CD14-positive monocyte (primary cell): ENCODE results near the gene CTNNA3. TPM values are rescaled to one million over a fixed set of nuclear protein-coding genes. Genes with fewer than 3 reads are reported as not detected.

Source experiments
- DNase-seq, 3 donors: peaks; one replicate each; pipeline ENCODE4 v3.0.0-alpha.2; 2011 to 2022
- H2AFZ ChIP-seq: 2 replicates; pipeline ENCODE4 v1.6.0; 2012; ENCODE audit warnings: mild to moderate bottlenecking, low read depth, low read length, inconsistent platforms; ENCODE audit not compliant: insufficient read depth, poor library complexity, severe bottlenecking
- H3K27ac ChIP-seq, 2 donors: 1 replicate in 1 of 2; 2 replicates in 1 of 2; pipeline ENCODE4 v1.5.1; 2012 to 2013; ENCODE audit warnings: low read length in 2 of 2, control low read depth in 1 of 2, inconsistent platforms in 1 of 2, low read depth in 1 of 2, mild to moderate bottlenecking in 1 of 2
- H3K27me3 ChIP-seq, 2 donors: one replicate each; pipeline versions ENCODE4 v1.6.0 to v1.6.1; 2011 to 2013; ENCODE audit warnings: low read length in 2 of 2; ENCODE audit not compliant: control insufficient read depth in 2 of 2, insufficient read depth in 2 of 2
- H3K36me3 ChIP-seq, 2 donors: replicated peaks in 1 of 2; 1 replicate in 1 of 2; 2 replicates in 1 of 2; pipeline versions ENCODE4 v1.5.1 to v1.6.1; 2012 to 2013; ENCODE audit warnings: low read length in 2 of 2, control low read depth in 1 of 2, inconsistent platforms in 1 of 2, mild to moderate bottlenecking in 1 of 2; ENCODE audit not compliant: insufficient read depth in 2 of 2, control insufficient read depth in 1 of 2
- H3K4me1 ChIP-seq, 2 donors: 1 replicate in 1 of 2; 2 replicates in 1 of 2; pipeline versions ENCODE4 v1.5.1 to v1.6.1; 2012 to 2013; ENCODE audit warnings: low read length in 2 of 2, control low read depth in 1 of 2, inconsistent platforms in 1 of 2, mild to moderate bottlenecking in 1 of 2, moderate library complexity in 1 of 2; ENCODE audit not compliant: insufficient read depth in 2 of 2, control insufficient read depth in 1 of 2
- H3K4me2 ChIP-seq: replicated peaks from 2 replicates; pipeline ENCODE3; 2012; ENCODE audit warnings: low read length, moderate library complexity, mild to moderate bottlenecking; ENCODE audit not compliant: poor library complexity, severe bottlenecking; ENCODE audit errors: extremely low read depth
- H3K4me3 ChIP-seq, 3 experiments: fragments of 200-600 bp in 1 of 3; sonication (generic) in 1 of 3; replicated peaks in 1 of 3; 1 replicate in 2 of 3; 2 replicates in 1 of 3; pipeline ENCODE4 v1.5.1; 2011 to 2013; ENCODE audit warnings: low read length in 3 of 3, mild to moderate bottlenecking in 3 of 3, control low read depth in 2 of 3, low read depth in 2 of 3, inconsistent platforms in 1 of 3, moderate library complexity in 1 of 3
- H3K79me2 ChIP-seq: 2 replicates; pipeline ENCODE4 v1.6.0; 2012; ENCODE audit warnings: mild to moderate bottlenecking, control low read depth, inconsistent platforms, low read length, moderate library complexity; ENCODE audit not compliant: insufficient read depth
- H3K9ac ChIP-seq: 2 replicates; pipeline ENCODE4 v1.6.0; 2017; ENCODE audit warnings: low read length, mild to moderate bottlenecking; ENCODE audit not compliant: insufficient read depth, poor library complexity, severe bottlenecking
- H3K9me3 ChIP-seq, 2 donors: replicated peaks in 1 of 2; 1 replicate in 1 of 2; 2 replicates in 1 of 2; pipeline versions ENCODE4 v1.5.1 to v1.6.1; 2012 to 2013; ENCODE audit warnings: low read length in 2 of 2, control low read depth in 1 of 2; ENCODE audit not compliant: control insufficient read depth in 1 of 2, insufficient read depth in 1 of 2
- H4K20me1 ChIP-seq: 2 replicates; pipeline ENCODE4 v1.6.0; 2012; ENCODE audit warnings: mild to moderate bottlenecking, low read length, control low read depth, moderate library complexity; ENCODE audit not compliant: insufficient read depth
- H3K27ac Mint-ChIP-seq, 7 donors: one replicate each; pipeline ENCODE4 v1.8.0; 2020; ENCODE audit warnings: mild to moderate bottlenecking in 7 of 7, mixed read lengths in 7 of 7, moderate library complexity in 6 of 7, inconsistent platforms in 2 of 7
- H3K27me3 Mint-ChIP-seq, 3 donors: one replicate each; pipeline ENCODE4 v1.8.0; 2021 to 2022; ENCODE audit warnings: low read depth in 3 of 3, mild to moderate bottlenecking in 3 of 3, mixed read lengths in 3 of 3, moderate library complexity in 3 of 3, inconsistent platforms in 1 of 3
- H3K36me3 Mint-ChIP-seq, 2 donors: one replicate each; pipeline ENCODE4 v1.8.0; 2020; ENCODE audit warnings: mixed read lengths in 2 of 2, inconsistent platforms in 1 of 2, mild to moderate bottlenecking in 1 of 2
- H3K4me1 Mint-ChIP-seq: one replicate; pipeline ENCODE4 v1.8.0; 2020; ENCODE audit warnings: mild to moderate bottlenecking, mixed read lengths
- H3K4me3 Mint-ChIP-seq, 2 donors: one replicate each; pipeline ENCODE4 v1.8.0; 2020; ENCODE audit warnings: mild to moderate bottlenecking in 2 of 2, mixed read lengths in 2 of 2, moderate library complexity in 1 of 2
- H3K9me3 Mint-ChIP-seq, 7 donors: one replicate each; pipeline ENCODE4 v1.8.0; 2020 to 2022; ENCODE audit warnings: mixed read lengths in 7 of 7, mild to moderate bottlenecking in 6 of 7, moderate library complexity in 6 of 7, inconsistent platforms in 2 of 7
- WGBS: methylation state at CpG from one replicate; pipeline ENCODE4 v1.1.5; 2013; ENCODE audit warnings: missing lambda C conversion rate; ENCODE audit not compliant: insufficient coverage; 5-methylcytosine and 5-hydroxymethylcytosine counted together
- intact Hi-C, 2 donors: fragments of 100-400 bp; cut with micrococcal nuclease; formaldehyde crosslinking; loops; one replicate each; pipeline versions ENCODE4 v1.15.0 to v1.15.1; 2023
- polyA plus RNA-seq, 3 donors: library from polyadenylated mRNA; depleted of rRNA in 1 of 3; unstranded in 2 of 3; stranded (reverse) in 1 of 3; fragments of 300-500 nt in 2 of 3; fragments of >200 nt in 1 of 3; fragmentation: Illumina TruSeq in 2 of 3; gene quantifications; 1 replicate in 2 of 3; 2 replicates in 1 of 3; pipeline ENCODE4 v1.2.3, GENCODE V29; 2012 to 2021
- TF ChIP-seq, protein P1 (sequence below): fragments of 200-600 bp; IDR thresholded peaks from one replicate; pipeline ENCODE4 v1.8.0; 2022; ENCODE audit warnings: antibody characterized with exemption, mild to moderate bottlenecking

CTNNA3 gene
- polyA plus RNA-seq, 3 donors = not detected

DNA sequence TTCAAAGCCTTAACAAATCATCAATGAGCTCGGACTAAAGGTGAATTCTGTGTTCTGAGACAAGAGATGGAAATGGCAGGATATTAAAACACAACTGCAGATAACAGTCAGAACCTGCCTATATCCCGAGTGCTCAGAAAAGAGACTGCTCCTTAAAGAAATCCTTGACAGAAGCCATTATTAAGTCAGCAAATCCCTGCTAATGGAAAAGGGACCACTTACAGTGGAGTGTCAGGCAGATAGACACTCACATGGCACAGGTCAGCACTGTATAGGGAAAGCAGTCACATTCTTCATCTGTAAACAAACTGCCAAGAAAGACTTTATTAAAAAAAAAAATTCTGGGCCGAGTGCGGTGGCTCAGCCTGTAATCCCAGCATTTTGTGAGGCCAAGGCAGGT, 917.6 kb downstream of the CTNNA3 start:
- Histone ChIP-seq H3K79me2 (no peaks in the 10 kb centered on the region), H3K27me3 (no peaks in the 10 kb centered on the region), H3K4me2 (no peak overlapping the region), H2AFZ (no peak overlapping the region), H3K36me3 (no peaks in the 10 kb centered on the region), H4K20me1 (no peaks in the 10 kb centered on the region), H3K9ac (no peak overlapping the region), H3K4me3 (no peak overlapping the region), H3K27ac (no peak overlapping the region), H3K4me1 (no peaks in the 10 kb centered on the region), H3K9me3 (no peaks in the 10 kb centered on the region)
- WGBS = 100% methylated on average over 3 of the region's 4 CpGs
- no peak overlapping the region for H3K27ac Mint-ChIP-seq
- TF ChIP-seq, protein P1, sequence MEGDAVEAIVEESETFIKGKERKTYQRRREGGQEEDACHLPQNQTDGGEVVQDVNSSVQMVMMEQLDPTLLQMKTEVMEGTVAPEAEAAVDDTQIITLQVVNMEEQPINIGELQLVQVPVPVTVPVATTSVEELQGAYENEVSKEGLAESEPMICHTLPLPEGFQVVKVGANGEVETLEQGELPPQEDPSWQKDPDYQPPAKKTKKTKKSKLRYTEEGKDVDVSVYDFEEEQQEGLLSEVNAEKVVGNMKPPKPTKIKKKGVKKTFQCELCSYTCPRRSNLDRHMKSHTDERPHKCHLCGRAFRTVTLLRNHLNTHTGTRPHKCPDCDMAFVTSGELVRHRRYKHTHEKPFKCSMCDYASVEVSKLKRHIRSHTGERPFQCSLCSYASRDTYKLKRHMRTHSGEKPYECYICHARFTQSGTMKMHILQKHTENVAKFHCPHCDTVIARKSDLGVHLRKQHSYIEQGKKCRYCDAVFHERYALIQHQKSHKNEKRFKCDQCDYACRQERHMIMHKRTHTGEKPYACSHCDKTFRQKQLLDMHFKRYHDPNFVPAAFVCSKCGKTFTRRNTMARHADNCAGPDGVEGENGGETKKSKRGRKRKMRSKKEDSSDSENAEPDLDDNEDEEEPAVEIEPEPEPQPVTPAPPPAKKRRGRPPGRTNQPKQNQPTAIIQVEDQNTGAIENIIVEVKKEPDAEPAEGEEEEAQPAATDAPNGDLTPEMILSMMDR = no peak
- intact Hi-C loops = no loop called here
- no peaks in the 10 kb centered on the region for H3K27me3 Mint-ChIP-seq
- H3K4me1 Mint-ChIP-seq = no peaks in the 10 kb centered on the region
- DNase-seq = no peak
- H3K9me3 Mint-ChIP-seq = peaks cover 0 to 4% (median 2%) of the 10 kb centered on the region in 7 donors
- no peak overlapping the region for H3K4me3 Mint-ChIP-seq
- no peaks in the 10 kb centered on the region for H3K36me3 Mint-ChIP-seq

DNA sequence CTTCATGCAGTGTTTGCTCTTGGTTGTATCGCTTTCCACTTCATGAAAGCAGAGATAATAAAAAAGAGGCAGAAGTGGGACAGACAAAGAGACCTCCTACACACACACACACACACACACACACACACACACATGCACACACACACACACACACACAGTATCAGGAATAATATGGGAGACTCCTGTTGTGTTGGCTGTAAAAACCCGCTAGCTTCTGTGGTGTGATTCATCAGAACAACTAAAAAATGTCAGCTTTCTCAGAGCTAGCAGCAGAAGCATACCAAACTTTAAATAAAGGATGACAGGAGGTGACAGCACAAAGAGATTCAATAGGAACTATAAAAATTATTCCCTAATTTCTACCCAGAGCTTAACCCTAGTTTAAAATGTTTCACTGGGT, 918.3 kb downstream of the CTNNA3 start:
- Histone ChIP-seq H3K27me3 (no peaks in the 10 kb centered on the region), H2AFZ (no peak overlapping the region), H3K79me2 (no peaks in the 10 kb centered on the region), H3K9ac (no peak overlapping the region), H3K4me2 (no peak overlapping the region), H3K27ac (no peak overlapping the region), H3K36me3 (no peaks in the 10 kb centered on the region), H3K4me1 (no peaks in the 10 kb centered on the region), H4K20me1 (no peaks in the 10 kb centered on the region), H3K4me3 (no peak overlapping the region), H3K9me3 (no peaks in the 10 kb centered on the region)
- peaks cover 0 to 4% (median 2%) of the 10 kb centered on the region in 7 donors for H3K9me3 Mint-ChIP-seq
- H3K36me3 Mint-ChIP-seq = no peaks in the 10 kb centered on the region
- intact Hi-C loops = no loop called here
- H3K4me1 Mint-ChIP-seq = no peaks in the 10 kb centered on the region
- TF ChIP-seq, protein P1 = no peak
- no CpG with 5 or more reads among the region's 2 CpGs for WGBS
- no peak overlapping the region for H3K4me3 Mint-ChIP-seq
- no peak for DNase-seq
- H3K27ac Mint-ChIP-seq = no peak overlapping the region
- H3K27me3 Mint-ChIP-seq = no peaks in the 10 kb centered on the region
